B cell (primary cell): ENCODE data around the gene BRF1.

Experiments used
- CTCF ChIP-seq: fragments of 200-600 bp; IDR thresholded peaks from one replicate; pipeline ENCODE4 v1.8.0; 2022; ENCODE audit warnings: antibody characterized with exemption, mild to moderate bottlenecking
- EZH2 ChIP-seq: IDR thresholded peaks from 2 replicates; pipeline ENCODE4 v1.6.1; 2012; ENCODE audit warnings: borderline replicate concordance, low read depth, mild to moderate bottlenecking, moderate library complexity, low read length; ENCODE audit not compliant: insufficient read depth, poor library complexity, severe bottlenecking

GRCh38 chr14:105219043-105219612, 81.7 kb downstream of the BRF1 start:
- TF ChIP-seq CTCF (no peak), EZH2 (no peak)
